ENCODE results near the gene CNPY3.

The CNPY3 gene

GRCh38 chr6:42979523-42980177, 50.4 kb downstream of the CNPY3 start:
- TF ChIP-seq, protein P1, sequence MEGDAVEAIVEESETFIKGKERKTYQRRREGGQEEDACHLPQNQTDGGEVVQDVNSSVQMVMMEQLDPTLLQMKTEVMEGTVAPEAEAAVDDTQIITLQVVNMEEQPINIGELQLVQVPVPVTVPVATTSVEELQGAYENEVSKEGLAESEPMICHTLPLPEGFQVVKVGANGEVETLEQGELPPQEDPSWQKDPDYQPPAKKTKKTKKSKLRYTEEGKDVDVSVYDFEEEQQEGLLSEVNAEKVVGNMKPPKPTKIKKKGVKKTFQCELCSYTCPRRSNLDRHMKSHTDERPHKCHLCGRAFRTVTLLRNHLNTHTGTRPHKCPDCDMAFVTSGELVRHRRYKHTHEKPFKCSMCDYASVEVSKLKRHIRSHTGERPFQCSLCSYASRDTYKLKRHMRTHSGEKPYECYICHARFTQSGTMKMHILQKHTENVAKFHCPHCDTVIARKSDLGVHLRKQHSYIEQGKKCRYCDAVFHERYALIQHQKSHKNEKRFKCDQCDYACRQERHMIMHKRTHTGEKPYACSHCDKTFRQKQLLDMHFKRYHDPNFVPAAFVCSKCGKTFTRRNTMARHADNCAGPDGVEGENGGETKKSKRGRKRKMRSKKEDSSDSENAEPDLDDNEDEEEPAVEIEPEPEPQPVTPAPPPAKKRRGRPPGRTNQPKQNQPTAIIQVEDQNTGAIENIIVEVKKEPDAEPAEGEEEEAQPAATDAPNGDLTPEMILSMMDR (IDR thresholded peaks at IDR 0.05; ENCODE audit: control insufficient read depth, extremely low read depth, insufficient read depth): no peak
- peak overlapping the region; percentile 80 for H3K4me3 ChIP-seq (ENCODE audit: low read depth, low read length)
- no peak for DNase-seq (ENCODE audit: low read depth)

GRCh38 chr6:42981836-42982235, 52.6 kb downstream of the CNPY3 start:
- H3K4me3 ChIP-seq (ENCODE audit: low read depth, low read length): no peak overlapping the region
- no peak for DNase-seq (ENCODE audit: low read depth)

GRCh38 chr6:42984001-42984923, 55.0 kb downstream of the CNPY3 start, which contains the start of gene PPP2R5D:
TSS of gene PPP2R5D (plus strand) at chr6:42984570. CDS start at chr6:42984678, 108 bp downstream.
- H3K4me3 ChIP-seq (ENCODE audit: low read depth, low read length): peak within 1 kb of the TSS; percentile 80
- TF ChIP-seq, protein P1 (IDR thresholded peaks at IDR 0.05; ENCODE audit: control insufficient read depth, extremely low read depth, insufficient read depth): no peak
- DNase-seq (ENCODE audit: low read depth): peak; percentile 98

More at GRCh38 chr6:42981836-42982235, 52.6 kb downstream of the CNPY3 start:
- TF ChIP-seq, protein P1 (IDR thresholded peaks at IDR 0.05; ENCODE audit: control insufficient read depth, extremely low read depth, insufficient read depth): no peak

- TF ChIP-seq, protein P1 (IDR thresholded peaks at IDR 0.05; ENCODE audit: control insufficient read depth, extremely low read depth, insufficient read depth): no peak
- DNase-seq (ENCODE audit: low read depth): no peak
- H3K4me3 ChIP-seq (ENCODE audit: low read depth, low read length): peak overlapping the region; percentile 80
Measured at GRCh38 chr6:42984924-42985475, 55.7 kb downstream of the CNPY3 start.

DNA sequence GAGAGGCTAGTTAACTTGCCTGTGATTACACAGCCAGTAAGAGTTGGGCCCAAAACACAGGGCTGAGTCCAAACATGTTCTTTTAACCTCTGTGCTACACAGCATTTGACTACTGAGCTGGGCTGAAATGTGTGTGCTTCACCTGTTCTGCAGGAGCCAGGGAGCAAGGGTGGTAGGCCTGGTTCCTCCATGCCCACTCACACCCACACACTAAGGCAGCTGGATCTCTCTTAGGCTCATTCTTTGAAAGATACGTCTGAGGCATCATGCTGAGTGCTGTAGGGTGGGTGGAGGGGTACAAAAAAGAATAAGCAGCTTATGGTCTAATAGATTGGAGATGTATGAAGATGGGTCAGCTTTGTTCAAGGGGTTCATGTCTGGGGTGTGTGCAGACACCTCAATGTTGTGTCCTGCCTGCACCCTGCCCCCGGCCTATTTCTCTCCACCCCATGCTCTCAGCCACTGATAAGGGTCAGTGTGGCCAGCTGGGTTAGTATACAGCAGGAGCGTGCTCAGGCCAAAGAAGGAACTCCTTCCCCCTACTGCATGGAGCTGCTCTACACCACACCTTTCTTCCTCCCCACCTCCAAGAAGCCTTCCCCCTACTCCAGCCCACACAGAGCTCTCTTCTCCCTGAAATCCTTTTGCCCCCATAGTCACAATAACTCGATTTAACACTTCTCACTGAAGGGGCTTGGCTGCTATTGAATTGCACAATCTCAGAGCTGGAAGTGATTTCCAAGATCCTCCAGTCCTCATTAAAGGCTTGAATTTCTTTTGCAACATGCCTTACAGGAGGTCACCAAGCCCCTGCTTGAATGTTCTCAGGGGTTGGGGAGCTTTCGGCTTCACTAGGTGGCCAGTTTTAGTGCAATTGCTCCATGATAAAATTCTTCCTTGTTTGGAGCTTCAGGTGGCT, 58.5 kb downstream of the CNPY3 start:
- TF ChIP-seq, protein P1 (IDR thresholded peaks at IDR 0.05; ENCODE audit: control insufficient read depth, extremely low read depth, insufficient read depth): no peak
- no peak for DNase-seq (ENCODE audit: low read depth)
- no peak overlapping the region for H3K4me3 ChIP-seq (ENCODE audit: low read depth, low read length)

GRCh38 chr6:42988486-42989020, 59.3 kb downstream of the CNPY3 start:
- TF ChIP-seq, protein P1 (IDR thresholded peaks at IDR 0.05; ENCODE audit: control insufficient read depth, extremely low read depth, insufficient read depth): no peak
- H3K4me3 ChIP-seq (ENCODE audit: low read depth, low read length): no peak overlapping the region
- no peak for DNase-seq (ENCODE audit: low read depth)

All from LNCaP clone FGC (cell line).